Left hindlimb (tissue), 1 donor: ENCODE results near the gene LY6G6C.

Experiments
- DNase-seq: peaks from one replicate; pipeline ENCODE4 v3.0.0-alpha.2; 2018

Gene LY6G6C

GRCh38 chr6:31721351-31722020, at the start of gene LY6G6C:
Gene LY6G6C, minus strand, starts transcription at chr6:31721746. Its CDS starts 67 bp downstream, at chr6:31721679.
- DNase-seq, result no peak

- no peak for DNase-seq
Observed at GRCh38 chr6:31770860-31771259, 49.3 kb upstream of the LY6G6C start.

GRCh38 chr6:31769684-31770371, 48.3 kb upstream of the LY6G6C start:
- no peak for DNase-seq

- no peak for DNase-seq
Observed at GRCh38 chr6:31768363-31769257, 47.1 kb upstream of the LY6G6C start.

GRCh38 chr6:31767096-31767645, 45.6 kb upstream of the LY6G6C start:
- no peak for DNase-seq

GRCh38 chr6:31765910-31766794, 44.6 kb upstream of the LY6G6C start:
- DNase-seq, result no peak

GRCh38 chr6:31765559-31765909, 44.0 kb upstream of the LY6G6C start:
- no peak for DNase-seq

- no peak for DNase-seq
Observed at GRCh38 chr6:31764198-31764597, 42.7 kb upstream of the LY6G6C start.

GRCh38 chr6:31763619-31763940, 42.0 kb upstream of the LY6G6C start:
- DNase-seq, result no peak

- no peak for DNase-seq
Observed at GRCh38 chr6:31762878-31763618, 41.5 kb upstream of the LY6G6C start.

GRCh38 chr6:31762356-31762755, 40.8 kb upstream of the LY6G6C start, which contains the start of gene SAPCD1:
Gene SAPCD1, plus strand, starts transcription at chr6:31762656. Its CDS starts 399 bp downstream, at chr6:31763055.
- DNase-seq, result no peak

- DNase-seq, result no peak
Observed at GRCh38 chr6:31761343-31761742, 39.8 kb upstream of the LY6G6C start.

- DNase-seq, result no peak
Observed at GRCh38 chr6:31760790-31761189, 39.2 kb upstream of the LY6G6C start.

- no peak for DNase-seq
Observed at GRCh38 chr6:31758281-31758680, 36.7 kb upstream of the LY6G6C start.

GRCh38 chr6:31752739-31753319, 31.3 kb upstream of the LY6G6C start:
- DNase-seq, result no peak

- DNase-seq, result no peak
Observed at GRCh38 chr6:31750411-31751022, 29.0 kb upstream of the LY6G6C start.

GRCh38 chr6:31749301-31750036, 27.9 kb upstream of the LY6G6C start:
- no peak for DNase-seq

GRCh38 chr6:31744422-31744821, 22.9 kb upstream of the LY6G6C start:
- no peak for DNase-seq

- no peak for DNase-seq
Observed at GRCh38 chr6:31742894-31743293, 21.3 kb upstream of the LY6G6C start.

GRCh38 chr6:31741815-31742214, 20.3 kb upstream of the LY6G6C start:
- no peak for DNase-seq
